Stomach (tissue), 9 donors: ENCODE measurements around the gene CREBBP. TPM values are rescaled to one million over a fixed set of nuclear protein-coding genes. Genes with fewer than 3 reads are reported as not detected.

ENCODE experiments used
- DNase-seq, 2 donors: peaks; one replicate each; pipeline versions ENCODE4 v3.0.0 to v3.0.0-alpha.2; 2013 to 2019
- H3K27ac ChIP-seq, 5 donors: fragments of 200-600 bp in 4 of 5; sonication (generic) in 4 of 5; one replicate each; pipeline ENCODE4 v1.5.1; 2013 to 2019; ENCODE audit warnings: mild to moderate bottlenecking in 1 of 5, moderate library complexity in 1 of 5
- H3K27me3 ChIP-seq, 3 donors: fragments of 200-600 bp; sonication (generic); one replicate each; pipeline ENCODE4 v1.5.1; 2017 to 2019; ENCODE audit warnings: mixed run types in 1 of 3
- H3K36me3 ChIP-seq, 4 donors: fragments of 200-600 bp; sonication (generic); 1 replicate in 3 of 4; 2 replicates in 1 of 4; pipeline ENCODE4 v1.5.1; 2016 to 2019
- H3K4me1 ChIP-seq, 4 donors: fragments of 200-600 bp; sonication (generic); one replicate each; pipeline ENCODE4 v1.5.1; 2016 to 2019
- H3K4me3 ChIP-seq, 4 donors: fragments of 200-600 bp; sonication (generic) in 3 of 4; one replicate each; pipeline ENCODE4 v1.5.1; 2016 to 2019; ENCODE audit warnings: mild to moderate bottlenecking in 1 of 4
- H3K9me3 ChIP-seq, 4 donors: fragments of 200-600 bp; sonication (generic); one replicate each; pipeline ENCODE4 v1.5.1; 2016 to 2019
- CTCF ChIP-seq, 7 experiments: fragments of 450-650 bp in 4 of 7; fragments of 200-600 bp in 3 of 7; sonication (generic) in 3 of 7; IDR thresholded peaks; one replicate each; pipeline ENCODE4 v1.5.1; 2016 to 2019; ENCODE audit warnings: antibody characterized with exemption in 7 of 7, control low read depth in 2 of 7, mild to moderate bottlenecking in 1 of 7
- EP300 ChIP-seq: sonication (generic); formaldehyde crosslinking; IDR thresholded peaks from one replicate; pipeline ENCODE4 v1.6.1; 2017; ENCODE audit warnings: antibody characterized with exemption
- POLR2A ChIP-seq, 4 donors: fragments of 450-650 bp; IDR thresholded peaks; one replicate each; pipeline ENCODE4 v1.6.1; 2016; ENCODE audit warnings: antibody characterized with exemption in 4 of 4, control low read depth in 2 of 4, mild to moderate bottlenecking in 1 of 4, moderate library complexity in 1 of 4
- POLR2AphosphoS5 ChIP-seq, 3 donors: sonication (generic); formaldehyde crosslinking; IDR thresholded peaks; one replicate each; pipeline ENCODE4 v1.6.1; 2016; ENCODE audit warnings: antibody characterized with exemption in 3 of 3
- WGBS, 5 donors: extraction: QIAGEN DNeasy Blood & Tissue Kit in 3 of 5; methylation state at CpG; one replicate each; pipeline versions ENCODE4 v1.1.5 to v1.1.7; 2013 to 2018; 5-methylcytosine and 5-hydroxymethylcytosine counted together
- intact Hi-C: fragments of 100-400 bp; cut with DNase I; formaldehyde crosslinking; loops from one replicate; pipeline ENCODE4 v1.15.1; 2023; ENCODE audit warnings: low total_unique reads
- polyA plus RNA-seq, 3 donors: library from polyadenylated mRNA; stranded (reverse); fragments of 200-250 nt; gene quantifications; one replicate each; pipeline ENCODE4 v1.2.3, GENCODE V29; 2013
- total RNA-seq, 5 donors: library from RNA; depleted of rRNA; stranded (reverse); fragments of >200 nt; gene quantifications; one replicate each; pipeline versions ENCODE4 v1.1.0 to v1.2.3, GENCODE V29; 2014 to 2016
- donor health status: healthy with polysubstance abuse.
- donor health status: Bipolar disorder and iron deficiency.
- donor health status: healthy.

Gene CREBBP
- total and polyA plus RNA-seq, 8 donors: 6.7 to 116 (median 75.9) TPM

DNA sequence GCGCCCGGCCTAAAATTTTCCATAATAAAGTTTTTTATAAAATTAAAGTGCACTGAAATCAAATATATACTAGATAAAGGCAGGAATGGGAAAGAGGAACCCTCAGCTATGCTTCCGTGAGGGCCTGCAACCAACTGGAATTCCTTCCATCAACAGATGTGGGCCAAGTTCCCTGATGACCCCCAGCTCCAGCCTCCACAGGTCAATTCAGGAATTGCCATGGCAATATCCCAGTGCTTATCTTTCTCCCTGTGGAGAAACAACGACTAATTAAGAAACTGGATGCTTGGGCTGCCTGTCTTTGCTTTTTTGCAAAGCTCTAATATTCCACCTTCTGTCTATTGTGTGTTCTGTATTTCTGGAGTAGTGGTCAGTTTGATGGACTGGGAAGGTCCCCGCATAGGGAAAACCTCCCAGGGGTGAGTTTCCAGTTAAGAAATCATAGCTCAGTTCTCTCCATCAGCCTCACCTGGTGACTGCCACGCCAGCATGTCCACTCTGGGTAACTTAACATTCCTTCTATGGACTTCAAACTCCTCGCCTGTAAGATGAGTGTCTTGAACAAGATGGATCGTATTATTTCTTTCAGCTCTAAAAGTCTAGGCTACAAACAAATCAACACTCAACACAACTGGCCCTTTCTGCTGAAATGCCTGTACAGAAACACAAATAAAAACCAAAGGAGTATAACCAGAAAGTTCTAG is 67.9 kb downstream of the CREBBP start:
- no peaks in the 10 kb centered on the region for H3K9me3 ChIP-seq
- TF ChIP-seq POLR2AphosphoS5 (IDR thresholded peaks at IDR 0.05) (no peak), POLR2A (IDR thresholded peaks at IDR 0.05) (no peak), EP300 (no peak), CTCF (IDR thresholded peaks at IDR 0.05) (no peak)
- peaks cover 10 to 30% (median 26%) of the 10 kb centered on the region in 4 donors for H3K36me3 ChIP-seq
- no peak overlapping the region for H3K4me3 ChIP-seq
- intact Hi-C loops: no loop called here
- WGBS, 5 donors: 84 to 89% (median 87%) methylated on average over 8 of the region's 8 CpGs
- DNase-seq: no peak
- no peak overlapping the region for H3K27ac ChIP-seq
- peaks cover 5 to 85% (median 40%) of the 10 kb centered on the region in 4 donors for H3K4me1 ChIP-seq
- H3K27me3 ChIP-seq: no peaks in the 10 kb centered on the region

- no peak overlapping the region for H3K4me3 ChIP-seq
- TF ChIP-seq CTCF (IDR thresholded peaks at IDR 0.05): no peak
- TF ChIP-seq EP300: no peak
- 94 to 97% (median 95%) methylated on average over 3 of the region's 3 CpGs for WGBS, 5 donors
- H3K4me1 ChIP-seq: peaks cover 3 to 83% (median 39%) of the 10 kb centered on the region in 4 donors
- DNase-seq: no peak
- no peaks in the 10 kb centered on the region for H3K9me3 ChIP-seq
- intact Hi-C loops: no loop called here
- peaks cover 10 to 45% (median 34%) of the 10 kb centered on the region in 4 donors for H3K36me3 ChIP-seq
- no peaks in the 10 kb centered on the region for H3K27me3 ChIP-seq
- no peak overlapping the region for H3K27ac ChIP-seq
These were observed 69.7 kb downstream of the CREBBP start for GRCh38 chr16:3810818-3811217.

DNA sequence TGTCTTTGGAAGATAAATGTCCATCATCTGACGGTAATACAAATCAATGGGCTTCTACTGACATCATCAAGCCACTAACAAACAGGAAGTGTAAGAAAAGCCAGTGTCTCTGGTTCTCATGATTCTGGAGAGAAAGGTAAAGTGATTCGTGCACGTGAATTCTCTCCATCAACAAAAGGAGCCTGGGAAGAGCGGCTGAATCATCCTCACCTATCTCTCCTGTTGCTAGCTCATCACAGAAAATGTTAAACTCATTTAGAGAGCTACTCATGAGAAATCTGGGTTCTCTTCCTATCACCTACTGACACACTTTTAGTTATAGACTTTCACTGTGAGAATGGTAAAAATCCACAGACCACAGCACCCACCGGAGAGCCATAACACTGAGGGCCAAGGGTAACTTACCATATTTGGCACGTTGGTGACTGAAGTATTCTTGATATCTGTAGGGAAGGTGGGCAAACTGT is 70.3 kb downstream of the CREBBP start:
- Histone ChIP-seq H3K4me1 (peaks cover 3 to 83% (median 38%) of the 10 kb centered on the region in 4 donors), H3K9me3 (no peaks in the 10 kb centered on the region), H3K4me3 (no peak overlapping the region), H3K27ac (no peak overlapping the region), H3K27me3 (no peaks in the 10 kb centered on the region), H3K36me3 (peaks cover 10 to 48% (median 35%) of the 10 kb centered on the region in 4 donors)
- intact Hi-C loops: no loop called here
- 79 to 89% (median 86%) methylated on average over 6 of the region's 6 CpGs for WGBS, 5 donors
- TF ChIP-seq CTCF (IDR thresholded peaks at IDR 0.05) (no peak), POLR2AphosphoS5 (IDR thresholded peaks at IDR 0.05) (no peak), POLR2A (IDR thresholded peaks at IDR 0.05) (no peak)
- DNase-seq: no peak

DNA sequence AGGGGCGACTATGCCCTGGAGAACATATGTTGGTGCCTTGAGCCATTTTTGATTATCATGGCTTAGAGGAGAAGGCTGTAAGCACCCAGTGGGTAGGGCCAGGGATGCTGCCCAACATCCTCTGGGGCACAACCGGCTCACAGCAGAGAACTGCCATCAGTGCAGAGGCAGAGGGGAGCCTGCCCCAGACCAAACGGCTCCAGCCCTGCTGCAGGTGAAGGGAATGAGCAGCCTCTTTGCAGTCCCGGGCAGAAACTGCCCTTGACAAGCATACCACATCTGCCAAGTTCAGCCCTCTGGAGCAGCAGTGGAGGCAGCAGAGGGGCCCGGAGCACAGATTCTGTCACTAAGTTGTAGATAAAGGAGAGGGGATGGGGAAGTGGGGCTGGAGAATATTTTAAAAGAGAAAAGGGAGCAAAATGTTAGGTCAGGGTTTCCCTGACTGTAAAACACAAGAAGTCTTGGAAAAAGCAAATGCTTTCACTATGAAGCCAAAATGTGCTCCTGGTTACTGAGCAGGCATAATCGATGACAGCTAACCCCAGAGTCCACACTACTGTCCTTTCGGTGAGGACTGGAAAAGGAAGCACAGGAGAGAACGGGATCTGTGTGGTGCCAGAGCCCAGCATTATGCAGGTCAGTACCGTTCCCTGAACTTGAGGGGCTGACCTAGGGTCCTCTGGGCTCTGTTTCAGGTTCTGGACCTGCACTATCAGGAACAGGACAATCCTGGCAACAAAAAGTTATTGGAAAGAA is 72.0 kb downstream of the CREBBP start:
- Histone ChIP-seq H3K4me3 (no peak overlapping the region), H3K27ac (no peak overlapping the region), H3K4me1 (peaks cover 10 to 83% (median 40%) of the 10 kb centered on the region in 4 donors), H3K9me3 (no peaks in the 10 kb centered on the region), H3K27me3 (no peaks in the 10 kb centered on the region), H3K36me3 (peaks cover 10 to 48% (median 35%) of the 10 kb centered on the region in 4 donors)
- no peak for DNase-seq
- intact Hi-C loops: no loop called here
- 83 to 90% (median 87%) methylated on average over 9 of the region's 9 CpGs for WGBS, 5 donors
- no peak for TF ChIP-seq POLR2AphosphoS5 (IDR thresholded peaks at IDR 0.05)
- TF ChIP-seq POLR2A (IDR thresholded peaks at IDR 0.05): no peak
- TF ChIP-seq CTCF (IDR thresholded peaks at IDR 0.05): no peak
- no peak for TF ChIP-seq EP300
